Measurements from ENCODE around the gene STAM2.

GRCh38 chr2:152189622-152190495 lies 14.3 kb upstream of the STAM2 start:
- no peak for TF ChIP-seq ZNF274 (IDR thresholded peaks at IDR 0.05; ENCODE audit: low read depth, low read length)
- no peak for TF ChIP-seq YY1 (IDR thresholded peaks at IDR 0.05; ENCODE audit: insufficient read depth, insufficient read length)
- TF ChIP-seq SUZ12 (IDR thresholded peaks at IDR 0.05; ENCODE audit: extremely low read depth, insufficient read depth, insufficient read length) = no peak

All from NT2/D1 (cell line).